Mesenteric fat pad (tissue), 1 donor: ENCODE measurements around the gene TOMM6. TPM values are rescaled to one million over a fixed set of nuclear protein-coding genes. Genes with fewer than 3 reads are reported as not detected.

ENCODE experiments used
- DNase-seq: peaks from one replicate; pipeline ENCODE4 v3.0.0-alpha.2; 2020; ENCODE audit warnings: low spot score
- total RNA-seq: library from RNA; stranded (reverse); fragmentation: NEBNext Ultra II Directional; extraction: Animal tissue kit (Norgen Biotek cat#: 25700); gene quantifications from one replicate; pipeline ENCODE4 v1.2.1, GENCODE V29; 2021
- donor health status: DM: yes; HTN: yes; CAD: no.

Gene TOMM6
- total RNA-seq, 1 donor from 2014 or later: 123 TPM

- no peak for DNase-seq
Measured at GRCh38 chr6:41821266-41821665, 33.8 kb downstream of the TOMM6 start.

GRCh38 chr6:41822021-41822420, 34.5 kb downstream of the TOMM6 start:
- DNase-seq: no peak

GRCh38 chr6:41823178-41823577, 35.7 kb downstream of the TOMM6 start:
- DNase-seq: no peak

GRCh38 chr6:41824571-41825569, 37.4 kb downstream of the TOMM6 start:
- DNase-seq: no peak

GRCh38 chr6:41826343-41827022, 39.0 kb downstream of the TOMM6 start:
- no peak for DNase-seq

- DNase-seq: no peak
Measured at GRCh38 chr6:41832263-41832662, 44.8 kb downstream of the TOMM6 start.

- no peak for DNase-seq
Measured at GRCh38 chr6:41836022-41836659, 48.6 kb downstream of the TOMM6 start.

GRCh38 chr6:41836660-41837052, 49.2 kb downstream of the TOMM6 start:
- DNase-seq: no peak

Other genes with a start within 250 kb of the TOMM6 start
- 21.4 TPM for gene FOXP4, start 241.3 kb upstream of the TOMM6 start, total RNA-seq
- gene MDFI, start 149.2 kb upstream of the TOMM6 start, total RNA-seq: 21.7 TPM
- 17.9 TPM for gene TFEB, start 52.1 kb upstream of the TOMM6 start, total RNA-seq
- gene PGC, start 40.3 kb upstream of the TOMM6 start, total RNA-seq: not detected
- gene FRS3, start 7.8 kb upstream of the TOMM6 start, total RNA-seq: 3.4 TPM
- 2.0 TPM for gene PRICKLE4, start 6.9 kb upstream of the TOMM6 start, total RNA-seq
- 8.3 TPM for gene USP49, start 107.7 kb downstream of the TOMM6 start, total RNA-seq
- gene MED20, start 133.4 kb downstream of the TOMM6 start, total RNA-seq: 16.5 TPM
- gene BYSL, start 133.8 kb downstream of the TOMM6 start, total RNA-seq: 31.1 TPM
- 104 TPM for gene CCND3, start 154.1 kb downstream of the TOMM6 start, total RNA-seq